ENCODE measurements around the gene KIF11.

DNA sequence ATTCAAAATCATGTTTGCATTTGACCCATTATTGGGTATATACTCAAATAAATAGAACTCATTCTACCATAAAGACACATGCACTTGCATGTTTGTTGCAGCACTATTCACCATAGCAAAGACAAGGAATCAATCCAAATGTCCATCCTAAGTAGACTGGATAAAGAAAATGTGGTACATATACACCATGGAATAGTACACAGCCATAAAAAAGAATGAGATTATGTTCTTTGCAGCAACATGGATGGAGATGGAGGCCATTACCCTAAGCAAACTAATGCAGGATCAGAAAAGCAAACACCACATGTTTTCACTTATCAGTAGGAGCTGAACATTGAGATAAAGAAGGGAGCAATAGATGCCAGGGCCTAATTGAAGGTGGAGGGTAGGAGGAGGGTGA is 84.8 kb downstream of the KIF11 start:
- TF ChIP-seq, protein P1, sequence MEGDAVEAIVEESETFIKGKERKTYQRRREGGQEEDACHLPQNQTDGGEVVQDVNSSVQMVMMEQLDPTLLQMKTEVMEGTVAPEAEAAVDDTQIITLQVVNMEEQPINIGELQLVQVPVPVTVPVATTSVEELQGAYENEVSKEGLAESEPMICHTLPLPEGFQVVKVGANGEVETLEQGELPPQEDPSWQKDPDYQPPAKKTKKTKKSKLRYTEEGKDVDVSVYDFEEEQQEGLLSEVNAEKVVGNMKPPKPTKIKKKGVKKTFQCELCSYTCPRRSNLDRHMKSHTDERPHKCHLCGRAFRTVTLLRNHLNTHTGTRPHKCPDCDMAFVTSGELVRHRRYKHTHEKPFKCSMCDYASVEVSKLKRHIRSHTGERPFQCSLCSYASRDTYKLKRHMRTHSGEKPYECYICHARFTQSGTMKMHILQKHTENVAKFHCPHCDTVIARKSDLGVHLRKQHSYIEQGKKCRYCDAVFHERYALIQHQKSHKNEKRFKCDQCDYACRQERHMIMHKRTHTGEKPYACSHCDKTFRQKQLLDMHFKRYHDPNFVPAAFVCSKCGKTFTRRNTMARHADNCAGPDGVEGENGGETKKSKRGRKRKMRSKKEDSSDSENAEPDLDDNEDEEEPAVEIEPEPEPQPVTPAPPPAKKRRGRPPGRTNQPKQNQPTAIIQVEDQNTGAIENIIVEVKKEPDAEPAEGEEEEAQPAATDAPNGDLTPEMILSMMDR (IDR thresholded peaks at IDR 0.05) = no peak
- TF ChIP-seq SIN3A (IDR thresholded peaks at IDR 0.05; ENCODE audit: borderline replicate concordance, insufficient read depth, low read depth, low read length) (no peak), TCF7L2 (IDR thresholded peaks at IDR 0.05; ENCODE audit: low read depth, low read length) (no peak), POLR2AphosphoS5 (IDR thresholded peaks at IDR 0.05; ENCODE audit: low read depth, low read length) (no peak)
